Breast epithelium (tissue), 3 donors: Measurements from ENCODE around the gene ZNF330.

Experiments used
- POLR2A ChIP-seq: fragments of 450-650 bp; IDR thresholded peaks from one replicate; pipeline ENCODE4 v1.6.1; 2016; ENCODE audit warnings: antibody characterized with exemption, mild to moderate bottlenecking, moderate library complexity
- POLR2AphosphoS5 ChIP-seq, 3 donors: sonication (generic); formaldehyde crosslinking; IDR thresholded peaks; one replicate each; pipeline ENCODE4 v1.6.1; 2017; ENCODE audit warnings: antibody characterized with exemption in 3 of 3
- TF ChIP-seq, protein P1 (sequence below), 3 donors: fragments of 450-650 bp; IDR thresholded peaks; one replicate each; pipeline ENCODE4 v1.5.1; 2016 to 2017; ENCODE audit warnings: antibody characterized with exemption in 3 of 3, mild to moderate bottlenecking in 3 of 3, moderate library complexity in 3 of 3

DNA sequence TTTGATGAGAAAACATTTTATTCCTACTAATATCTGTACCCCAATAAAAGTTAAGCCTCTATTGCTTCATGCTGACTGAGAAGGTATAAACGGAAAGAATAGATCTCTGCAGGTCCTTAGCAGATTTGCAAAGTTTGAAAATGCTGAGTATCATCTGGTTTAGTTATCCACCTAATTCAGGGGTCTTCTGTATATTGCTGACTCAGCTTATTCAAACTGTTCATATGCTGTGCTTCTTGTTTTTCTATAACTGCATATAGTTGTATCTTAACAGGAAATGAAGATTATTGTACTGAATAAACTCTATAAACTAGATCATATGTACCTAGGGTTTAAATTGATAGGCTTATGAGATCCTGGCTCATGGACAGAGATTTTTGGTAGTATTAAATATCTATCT, 23.7 kb downstream of the ZNF330 start:
- TF ChIP-seq, protein P1, sequence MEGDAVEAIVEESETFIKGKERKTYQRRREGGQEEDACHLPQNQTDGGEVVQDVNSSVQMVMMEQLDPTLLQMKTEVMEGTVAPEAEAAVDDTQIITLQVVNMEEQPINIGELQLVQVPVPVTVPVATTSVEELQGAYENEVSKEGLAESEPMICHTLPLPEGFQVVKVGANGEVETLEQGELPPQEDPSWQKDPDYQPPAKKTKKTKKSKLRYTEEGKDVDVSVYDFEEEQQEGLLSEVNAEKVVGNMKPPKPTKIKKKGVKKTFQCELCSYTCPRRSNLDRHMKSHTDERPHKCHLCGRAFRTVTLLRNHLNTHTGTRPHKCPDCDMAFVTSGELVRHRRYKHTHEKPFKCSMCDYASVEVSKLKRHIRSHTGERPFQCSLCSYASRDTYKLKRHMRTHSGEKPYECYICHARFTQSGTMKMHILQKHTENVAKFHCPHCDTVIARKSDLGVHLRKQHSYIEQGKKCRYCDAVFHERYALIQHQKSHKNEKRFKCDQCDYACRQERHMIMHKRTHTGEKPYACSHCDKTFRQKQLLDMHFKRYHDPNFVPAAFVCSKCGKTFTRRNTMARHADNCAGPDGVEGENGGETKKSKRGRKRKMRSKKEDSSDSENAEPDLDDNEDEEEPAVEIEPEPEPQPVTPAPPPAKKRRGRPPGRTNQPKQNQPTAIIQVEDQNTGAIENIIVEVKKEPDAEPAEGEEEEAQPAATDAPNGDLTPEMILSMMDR (IDR thresholded peaks at IDR 0.05) = no peak
- TF ChIP-seq POLR2A (no peak), POLR2AphosphoS5 (IDR thresholded peaks at IDR 0.05) (no peak)
